OCI-LY3 (cell line): ENCODE measurements around the gene CAAP1.

ENCODE experiments used
- H2AFZ ChIP-seq: fragments of 200-600, 300-600 bp; shearing (Covaris generic); 2 replicates; pipeline ENCODE4 v1.6.0; 2014; ENCODE audit warnings: antibody characterized with exemption, low read depth, low read length
- H3K27ac ChIP-seq: fragments of 200-600, 300-600 bp; sonication (generic); 2 replicates; pipeline ENCODE4 v1.5.1; 2014; ENCODE audit warnings: mild to moderate bottlenecking, low read length, moderate library complexity, mixed read lengths
- H3K27me3 ChIP-seq: fragments of 200-600, 300-600 bp; sonication (generic); 2 replicates; pipeline ENCODE4 v1.6.1; 2014; ENCODE audit warnings: low read depth, low read length, mixed read lengths
- H3K36me3 ChIP-seq: fragments of 200-600, 300-600 bp; sonication (generic); replicated peaks from 2 replicates; pipeline ENCODE3; 2014; ENCODE audit warnings: low read depth, low read length, mixed read lengths
- H3K4me1 ChIP-seq: fragments of 300-600, 200-600 bp; sonication (generic); 2 replicates; pipeline ENCODE4 v1.6.1; 2014; ENCODE audit warnings: low read length, mixed read lengths
- H3K4me2 ChIP-seq: fragments of 200-600, 300-600 bp; sonication (generic); 2 replicates; pipeline ENCODE4 v1.6.1; 2014; ENCODE audit warnings: low read length, mixed read lengths
- H3K4me3 ChIP-seq: fragments of 300-600, 200-600 bp; sonication (generic); 2 replicates; pipeline ENCODE4 v1.5.1; 2014; ENCODE audit warnings: antibody characterized with exemption, mild to moderate bottlenecking, low read length, moderate library complexity
- H3K79me2 ChIP-seq: fragments of 300-600, 200-600 bp; shearing (Covaris generic); 2 replicates; pipeline ENCODE4 v1.6.1; 2014; ENCODE audit warnings: mild to moderate bottlenecking, low read length, mixed read lengths
- H3K9ac ChIP-seq: fragments of 300-600, 200-600 bp; shearing (Covaris generic); 2 replicates; pipeline ENCODE4 v1.6.0; 2014; ENCODE audit warnings: mild to moderate bottlenecking, low read length, moderate library complexity
- H3K9me3 ChIP-seq: fragments of 200-600, 300-600 bp; shearing (Covaris generic); 2 replicates; pipeline ENCODE4 v1.6.1; 2014; ENCODE audit warnings: low read length, mixed read lengths; ENCODE audit not compliant: insufficient read depth
- H4K20me1 ChIP-seq: fragments of 200-600, 300-600 bp; sonication (generic); 2 replicates; pipeline ENCODE4 v1.6.1; 2016; ENCODE audit warnings: low read length, mixed read lengths; ENCODE audit not compliant: insufficient read depth
- CTCF ChIP-seq: fragments of 200-600, 300-600 bp; sonication (generic); IDR thresholded peaks from 2 replicates; pipeline ENCODE4 v1.5.1; 2014; ENCODE audit warnings: antibody characterized with exemption, low read length, low read depth
- EZH2phosphoT487 ChIP-seq: fragments of 200-600 bp; shearing (Covaris generic); IDR thresholded peaks from 2 replicates; pipeline ENCODE4 v1.6.1; 2018; ENCODE audit warnings: antibody characterized with exemption, mixed run types, low read depth

Gene CAAP1

GRCh38 chr9:26814799-26815198 is 77.8 kb downstream of the CAAP1 start:
- H2AFZ ChIP-seq: no peak overlapping the region

GRCh38 chr9:26813247-26813646 is 79.4 kb downstream of the CAAP1 start:
- TF ChIP-seq EZH2phosphoT487 (no peak), CTCF (no peak)
- H3K79me2 ChIP-seq: no peaks in the 10 kb centered on the region
- no peak overlapping the region for H3K27ac ChIP-seq

More at GRCh38 chr9:26814799-26815198, 77.8 kb downstream of the CAAP1 start:
- no peaks in the 10 kb centered on the region for H3K36me3 ChIP-seq
- H3K79me2 ChIP-seq: no peaks in the 10 kb centered on the region
- H3K27ac ChIP-seq: no peak overlapping the region
- H3K9me3 ChIP-seq: no peaks in the 10 kb centered on the region
- H3K4me2 ChIP-seq: no peak overlapping the region
- H4K20me1 ChIP-seq: no peaks in the 10 kb centered on the region
- H3K4me3 ChIP-seq: no peak overlapping the region
- H3K27me3 ChIP-seq: no peaks in the 10 kb centered on the region
- H3K9ac ChIP-seq: no peak overlapping the region
- TF ChIP-seq CTCF (no peak), EZH2phosphoT487 (no peak)
- H3K4me1 ChIP-seq: no peaks in the 10 kb centered on the region; the same call in 1 of the 2 replicates

GRCh38 chr9:26812217-26812616 is 80.4 kb downstream of the CAAP1 start:
- no peak overlapping the region for H3K27ac ChIP-seq
- no peaks in the 10 kb centered on the region; the same call in 1 of the 2 replicates for H3K4me1 ChIP-seq
- H4K20me1 ChIP-seq: no peaks in the 10 kb centered on the region
- TF ChIP-seq CTCF: no peak
- no peak for TF ChIP-seq EZH2phosphoT487
- H3K9ac ChIP-seq: no peak overlapping the region
- H3K4me3 ChIP-seq: no peak overlapping the region
- no peaks in the 10 kb centered on the region for H3K27me3 ChIP-seq
- no peak overlapping the region for H2AFZ ChIP-seq
- H3K79me2 ChIP-seq: no peaks in the 10 kb centered on the region
- no peaks in the 10 kb centered on the region for H3K9me3 ChIP-seq
- no peak overlapping the region for H3K4me2 ChIP-seq
- H3K36me3 ChIP-seq: no peaks in the 10 kb centered on the region

More at GRCh38 chr9:26813247-26813646, 79.4 kb downstream of the CAAP1 start:
- Histone ChIP-seq H3K36me3 (no peaks in the 10 kb centered on the region), H3K4me1 (no peaks in the 10 kb centered on the region; the same call in 1 of the 2 replicates), H3K9me3 (no peaks in the 10 kb centered on the region), H3K4me2 (no peak overlapping the region), H2AFZ (no peak overlapping the region), H3K9ac (no peak overlapping the region), H4K20me1 (no peaks in the 10 kb centered on the region), H3K27me3 (no peaks in the 10 kb centered on the region), H3K4me3 (no peak overlapping the region)

DNA sequence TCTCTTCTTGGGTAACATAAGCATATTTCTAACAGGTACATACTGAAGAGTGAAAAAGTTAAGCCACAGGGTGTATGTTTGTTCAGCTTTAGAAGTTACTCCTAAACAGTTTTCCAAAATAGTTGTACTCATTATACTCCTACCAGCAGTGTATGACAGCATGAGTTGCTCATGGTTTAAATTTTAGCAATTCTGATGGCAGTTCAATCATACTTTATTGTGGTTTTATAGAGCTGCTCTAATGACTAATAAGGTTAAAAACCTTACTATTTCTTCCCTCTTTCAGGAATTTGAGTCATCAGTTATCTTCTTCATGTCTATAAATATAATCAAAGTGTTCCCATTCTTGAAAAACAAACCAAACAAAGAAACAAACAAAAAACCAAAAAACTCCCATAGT is 81.5 kb downstream of the CAAP1 start:
- no peaks in the 10 kb centered on the region for H3K9me3 ChIP-seq
- H3K4me2 ChIP-seq: no peak overlapping the region
- no peaks in the 10 kb centered on the region; the same call in 1 of the 2 replicates for H3K4me1 ChIP-seq
- no peak for TF ChIP-seq EZH2phosphoT487
- TF ChIP-seq CTCF: no peak
- H2AFZ ChIP-seq: no peak overlapping the region
- no peaks in the 10 kb centered on the region for H3K79me2 ChIP-seq
- no peak overlapping the region for H3K4me3 ChIP-seq
- H3K9ac ChIP-seq: no peak overlapping the region
- no peaks in the 10 kb centered on the region for H3K36me3 ChIP-seq
- no peak overlapping the region for H3K27ac ChIP-seq
- H3K27me3 ChIP-seq: no peaks in the 10 kb centered on the region
- no peaks in the 10 kb centered on the region for H4K20me1 ChIP-seq
